Activated CD4-positive, alpha-beta T cell treated with anti-CD3 and anti-CD28 coated beads for 24 hours (primary cell): Measurements from ENCODE around the gene GRM7.

ENCODE experiments used
- DNase-seq, 2 donors: peaks; one replicate each; pipeline ENCODE4 v3.0.0-alpha.2; 2020; ENCODE audit warnings: low read depth in 2 of 2

GRM7 gene

DNA sequence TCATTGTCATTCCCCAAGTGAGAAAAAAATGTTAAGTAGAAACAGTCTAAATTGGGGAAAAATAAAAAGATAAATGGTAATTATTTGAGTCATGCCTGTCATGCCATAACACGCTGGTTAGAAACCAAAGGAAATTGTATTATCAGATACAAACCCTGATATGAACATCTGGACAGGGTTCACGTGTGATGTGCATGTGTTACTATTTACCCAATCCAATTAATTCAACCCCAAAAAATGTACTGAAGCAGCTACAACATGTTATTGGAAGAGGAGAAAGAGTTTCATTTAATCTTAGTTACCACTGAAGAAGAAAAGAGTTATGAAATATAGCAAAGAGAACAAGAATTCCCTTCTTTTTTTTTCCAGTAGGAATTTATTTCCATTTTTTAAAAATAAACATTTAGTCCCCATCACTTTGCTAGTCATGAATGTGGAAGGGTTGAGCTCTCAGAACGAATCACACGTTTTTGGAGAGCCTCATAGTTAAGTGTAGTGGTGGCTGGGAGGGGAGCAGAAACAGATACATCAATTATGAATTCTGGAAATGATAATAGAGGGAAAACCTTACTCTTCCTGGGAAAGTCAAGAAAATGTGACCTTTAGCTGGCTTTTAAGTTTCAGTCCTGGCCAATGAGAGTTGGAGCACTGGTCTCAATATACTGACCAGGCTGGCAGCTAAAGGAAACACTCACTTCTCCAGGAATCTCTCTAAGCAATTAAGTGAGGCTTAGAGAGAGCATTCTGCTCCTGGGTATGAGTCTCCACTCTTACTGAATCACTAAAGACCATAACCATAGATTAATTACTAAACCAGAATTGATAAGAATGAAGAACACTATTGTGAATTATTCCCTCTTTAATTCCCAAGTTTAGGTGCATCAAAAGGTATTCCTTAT lies 796.5 kb downstream of the GRM7 start:
- no peak for DNase-seq

DNA sequence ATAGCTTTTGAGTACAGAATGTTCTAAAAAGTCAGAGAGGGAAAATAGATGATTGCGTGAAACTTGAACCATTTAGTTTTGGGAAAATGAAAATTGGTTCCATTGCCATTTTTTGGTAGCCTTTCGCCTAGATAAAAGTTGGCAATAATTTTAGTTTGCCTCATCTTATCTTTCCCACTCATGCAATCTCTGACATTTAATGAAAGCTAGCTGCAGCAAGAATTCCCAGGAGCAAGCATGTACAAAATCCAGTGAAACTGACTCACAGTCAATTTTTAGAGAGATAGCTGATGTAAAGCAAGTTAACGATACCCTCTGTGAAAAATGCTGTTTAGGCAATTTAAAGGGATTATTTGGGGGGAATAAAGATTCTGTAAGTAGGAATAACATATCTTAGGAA lies 797.4 kb downstream of the GRM7 start:
- no peak for DNase-seq

DNA sequence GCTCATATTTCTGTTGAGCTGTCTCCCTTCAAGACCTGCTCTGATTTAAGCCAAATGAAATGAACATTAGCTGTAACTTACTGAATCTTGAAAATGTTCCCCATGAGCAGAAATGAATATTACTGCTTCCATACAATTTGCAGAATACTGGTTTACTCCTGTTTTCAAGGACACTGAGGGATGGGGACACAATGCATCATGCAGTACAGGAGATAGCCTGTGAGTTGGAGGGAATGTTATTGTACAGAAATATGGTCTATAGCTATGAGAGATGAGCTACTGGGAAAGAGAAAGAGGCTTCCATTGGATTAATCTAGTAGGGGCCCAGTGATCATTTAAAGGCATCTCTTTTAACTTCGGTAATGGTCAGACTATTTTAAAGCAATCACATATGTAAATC lies 798.2 kb downstream of the GRM7 start:
- no peak for DNase-seq

DNA sequence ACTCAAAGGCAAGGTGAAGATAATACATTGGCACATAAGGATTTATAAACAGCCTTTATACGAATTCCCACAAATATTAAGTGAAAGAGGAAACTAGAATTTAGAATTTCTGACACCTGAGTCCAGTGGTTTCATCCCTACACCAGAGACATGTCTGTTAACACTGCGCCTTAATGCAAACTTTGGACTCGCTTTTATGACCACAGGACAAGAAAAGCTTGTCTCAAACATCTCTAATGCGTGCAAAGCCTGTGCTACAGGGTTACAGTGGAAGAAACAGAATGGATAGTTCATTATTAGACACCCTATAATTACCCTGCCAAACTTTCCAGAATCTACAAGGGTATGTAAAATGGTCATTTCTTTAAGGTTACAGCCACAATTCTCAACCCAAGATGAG lies 802.9 kb downstream of the GRM7 start:
- DNase-seq, result no peak

DNA sequence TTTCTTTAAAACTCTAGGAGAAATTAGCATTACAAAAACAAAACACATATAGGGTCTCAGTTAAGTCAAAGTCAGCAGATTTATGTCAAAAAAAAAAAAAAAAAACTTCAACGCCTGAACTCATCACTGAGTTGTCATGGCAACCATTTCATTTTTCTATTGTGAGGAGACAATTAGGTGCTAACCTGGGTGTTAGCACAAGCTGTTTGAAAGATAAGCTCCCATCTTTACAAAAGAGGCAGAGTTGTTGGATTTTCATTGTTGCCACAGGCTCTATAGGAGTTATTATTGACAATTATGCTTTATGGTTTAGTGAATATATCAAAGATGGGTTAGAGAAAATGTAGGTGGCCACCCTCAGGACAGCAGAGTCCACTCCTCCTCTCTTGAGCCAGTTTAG lies 806.9 kb downstream of the GRM7 start:
- DNase-seq, result no peak

DNA sequence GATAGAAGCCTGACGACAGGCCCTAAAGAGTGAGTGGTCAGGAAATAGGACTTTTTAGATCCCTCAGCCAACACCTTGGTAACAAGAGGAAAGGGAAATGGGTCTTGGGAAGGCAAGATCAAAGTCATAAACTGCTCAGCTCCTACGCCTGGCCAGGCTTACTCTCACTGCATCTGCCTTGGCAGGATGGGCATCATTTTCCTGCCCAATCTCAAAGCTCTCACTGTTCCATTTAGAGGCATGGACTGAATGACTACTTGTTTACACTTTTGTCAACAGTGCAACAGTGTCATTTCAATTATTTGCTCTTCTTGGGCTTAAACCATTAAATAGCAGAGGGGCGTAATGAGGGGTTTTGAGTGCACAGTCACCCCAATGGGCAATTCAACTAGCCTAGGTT lies 808.7 kb downstream of the GRM7 start:
- DNase-seq, result no peak

DNA sequence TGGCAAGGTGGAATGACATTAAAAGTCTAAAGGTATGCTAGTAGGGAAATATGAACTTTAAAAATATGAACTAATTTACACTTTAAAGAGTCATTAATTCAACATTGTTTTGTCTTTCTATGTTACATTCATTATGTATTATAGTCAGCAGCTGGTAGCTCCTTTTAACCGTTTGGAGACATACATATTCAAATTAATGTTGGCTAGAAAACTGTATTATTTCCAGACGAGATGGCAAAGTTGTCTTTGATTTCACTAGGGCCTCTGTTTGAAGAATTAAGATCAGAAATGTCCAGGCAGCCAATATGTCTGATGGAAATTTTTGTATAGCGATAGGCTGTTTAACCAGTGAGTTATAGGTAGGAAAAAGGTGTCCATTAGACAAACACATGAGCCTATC lies 817.6 kb downstream of the GRM7 start:
- DNase-seq, result no peak

DNA sequence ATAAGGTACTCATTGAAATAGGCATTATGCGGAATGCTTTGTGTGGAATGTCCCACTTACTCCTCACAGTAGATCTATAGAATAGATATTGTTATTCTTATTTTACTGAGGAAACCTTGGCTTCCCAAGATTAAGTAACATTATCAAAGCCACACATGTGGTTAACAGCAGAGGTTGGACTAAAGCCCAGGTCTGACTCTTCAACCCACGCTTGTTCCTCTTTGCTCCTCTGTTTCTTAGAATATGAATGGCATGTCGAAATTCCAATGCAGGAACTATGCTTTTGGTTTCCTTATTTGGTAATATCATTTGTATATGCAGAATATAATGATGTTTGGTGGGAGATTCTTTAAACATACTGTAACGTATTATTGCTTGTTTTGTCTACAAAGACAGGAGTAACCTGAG lies 821.9 kb downstream of the GRM7 start:
- no peak for DNase-seq

DNA sequence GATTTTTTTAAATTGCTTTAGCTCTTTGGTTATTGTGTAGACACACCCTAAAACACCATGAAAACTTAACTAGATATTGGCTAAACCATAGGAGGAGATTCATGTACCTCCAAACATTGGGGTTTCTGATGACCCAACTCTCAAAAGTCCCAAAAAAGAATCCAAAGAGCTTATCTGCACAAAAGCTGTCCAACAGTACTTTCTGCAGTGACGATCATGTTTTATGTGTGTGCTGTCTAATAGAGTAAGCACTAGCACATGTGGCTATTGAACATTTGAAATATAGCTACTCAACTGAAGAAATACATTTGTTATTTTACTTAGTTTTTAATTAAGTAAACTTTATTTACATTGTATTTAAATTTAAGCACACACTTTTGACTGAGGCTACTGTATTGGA lies 822.5 kb downstream of the GRM7 start:
- no peak for DNase-seq

DNA sequence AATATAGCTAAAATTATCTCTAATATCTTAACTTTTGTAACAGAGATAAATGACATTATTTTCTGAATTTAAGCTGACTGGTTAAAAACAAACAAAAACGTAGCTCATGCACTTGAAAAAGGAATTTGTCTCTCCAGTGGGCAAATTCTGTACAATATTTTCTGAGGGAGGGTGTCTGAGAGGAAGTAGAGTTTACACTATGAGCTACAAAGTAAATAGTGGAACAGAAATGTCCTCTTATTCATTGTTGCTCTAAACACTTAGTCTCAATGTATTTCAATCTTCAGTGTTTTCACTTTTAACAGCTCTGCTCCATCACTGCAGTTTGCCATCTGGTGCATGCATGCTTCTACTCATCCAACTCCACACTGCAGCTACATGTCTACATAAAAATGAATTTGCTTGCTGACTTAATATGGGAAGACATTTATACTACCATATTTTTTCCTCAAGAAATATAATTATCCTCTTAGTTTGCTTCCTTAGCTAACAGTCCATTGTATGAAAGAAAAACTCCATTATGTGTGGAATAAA lies 823.3 kb downstream of the GRM7 start:
- no peak for DNase-seq

DNA sequence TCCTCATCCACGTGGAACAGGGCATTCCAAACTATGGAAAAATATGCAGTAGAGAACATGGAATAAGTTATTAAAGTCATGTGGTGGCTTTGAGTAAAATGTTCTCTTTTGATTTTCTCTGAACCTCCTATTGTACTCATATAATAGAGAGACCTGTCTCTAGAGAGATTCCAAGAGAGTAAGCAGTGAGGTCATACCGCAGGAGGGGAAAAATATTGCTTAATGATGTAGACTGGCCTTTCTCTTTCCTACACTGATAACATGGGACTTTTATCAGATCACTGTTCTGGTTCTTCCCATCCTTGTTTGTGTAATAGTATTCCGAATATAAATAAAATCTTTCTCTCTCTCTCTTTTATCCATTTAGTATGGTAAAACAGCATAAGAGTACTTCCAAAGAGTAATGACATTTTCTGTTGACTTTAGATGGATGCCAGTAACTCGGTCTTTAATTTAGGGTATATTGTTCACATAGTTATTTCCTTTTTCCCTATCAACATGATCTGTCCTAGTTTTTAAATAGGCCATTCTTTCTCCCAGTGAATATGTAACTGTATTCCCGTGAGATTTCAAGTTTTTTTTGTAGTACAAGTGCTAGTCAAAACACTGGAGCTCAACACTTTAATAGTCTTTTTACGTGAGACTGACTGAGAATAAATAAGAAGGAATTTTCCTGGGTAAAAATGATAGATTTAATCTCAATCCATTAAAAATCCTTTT lies 826.7 kb downstream of the GRM7 start:
- DNase-seq, result no peak

DNA sequence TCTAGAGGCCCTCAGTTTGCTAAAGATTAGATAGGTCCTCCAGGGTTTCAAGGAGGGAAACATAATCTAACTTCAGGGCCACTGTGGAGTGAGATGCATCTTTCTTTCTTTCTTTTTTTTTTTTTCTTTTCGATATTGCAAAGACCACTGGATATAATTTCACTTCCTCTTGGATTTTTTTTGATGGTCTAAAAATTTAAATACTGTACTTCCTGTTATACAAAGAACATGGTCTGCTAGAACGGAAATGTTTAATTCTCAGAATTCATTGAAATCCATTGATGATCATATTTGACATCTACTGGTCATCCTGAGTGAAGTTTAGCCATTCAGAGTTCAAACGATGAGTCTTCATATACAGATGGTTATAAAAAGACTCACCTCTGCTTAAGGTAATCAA lies 832.0 kb downstream of the GRM7 start:
- no peak for DNase-seq

DNA sequence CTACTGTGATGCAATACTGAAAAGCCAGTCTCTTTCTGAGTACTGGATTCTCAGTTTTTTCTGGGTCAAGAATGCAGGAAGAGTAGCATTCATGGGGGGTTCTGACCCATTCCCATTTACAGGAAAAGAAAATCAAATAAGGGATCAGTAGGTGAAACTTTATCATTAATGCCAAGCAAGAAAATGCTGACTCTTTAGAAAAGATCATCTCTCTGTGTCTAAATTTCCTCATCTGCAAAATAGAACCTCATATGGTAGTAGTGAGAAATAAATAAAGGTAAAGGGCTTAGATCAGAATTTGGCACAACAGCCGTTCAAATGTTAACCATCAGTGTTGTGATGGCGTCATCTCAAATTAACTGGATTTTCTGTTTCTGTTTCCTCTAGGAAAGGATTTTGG lies 833.1 kb downstream of the GRM7 start:
- no peak for DNase-seq

DNA sequence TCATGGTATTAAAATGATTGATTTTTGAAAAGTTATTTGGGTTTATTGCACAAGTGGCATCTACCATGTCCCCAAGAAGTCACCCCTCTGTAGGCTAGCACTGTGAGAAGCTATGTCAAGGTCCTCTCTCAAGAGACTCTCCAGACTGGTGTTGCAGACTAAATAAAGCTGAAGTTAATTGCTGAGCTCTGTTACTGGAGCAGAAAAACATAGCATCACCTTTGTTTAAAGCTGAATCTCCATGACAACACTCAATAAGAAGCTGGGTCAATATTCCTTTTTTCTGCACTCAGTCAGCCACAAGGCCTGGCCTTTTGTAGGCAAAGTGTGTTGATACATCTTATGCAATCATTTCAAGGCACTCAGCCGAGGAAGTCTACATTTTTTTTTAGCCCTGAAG lies 834.1 kb downstream of the GRM7 start:
- no peak for DNase-seq

DNA sequence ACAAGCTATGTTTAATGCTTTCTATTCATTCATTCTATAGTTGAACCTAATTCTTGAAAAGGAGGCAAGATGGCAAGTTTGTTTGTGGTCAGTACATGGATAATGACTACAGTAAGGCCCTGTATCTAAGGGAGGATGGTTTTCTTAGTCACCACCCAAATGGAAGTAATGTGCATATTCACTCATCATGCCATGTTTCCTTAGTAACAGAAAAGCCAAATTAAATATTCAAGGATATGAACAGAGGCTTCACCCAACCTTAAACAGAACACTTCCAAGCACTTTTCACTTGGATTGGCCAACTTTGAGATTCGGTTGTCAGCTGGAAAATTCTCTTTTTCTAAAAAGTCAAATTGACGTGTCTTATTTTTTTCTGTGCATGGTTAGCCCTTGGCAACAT lies 835.4 kb downstream of the GRM7 start:
- no peak for DNase-seq

DNA sequence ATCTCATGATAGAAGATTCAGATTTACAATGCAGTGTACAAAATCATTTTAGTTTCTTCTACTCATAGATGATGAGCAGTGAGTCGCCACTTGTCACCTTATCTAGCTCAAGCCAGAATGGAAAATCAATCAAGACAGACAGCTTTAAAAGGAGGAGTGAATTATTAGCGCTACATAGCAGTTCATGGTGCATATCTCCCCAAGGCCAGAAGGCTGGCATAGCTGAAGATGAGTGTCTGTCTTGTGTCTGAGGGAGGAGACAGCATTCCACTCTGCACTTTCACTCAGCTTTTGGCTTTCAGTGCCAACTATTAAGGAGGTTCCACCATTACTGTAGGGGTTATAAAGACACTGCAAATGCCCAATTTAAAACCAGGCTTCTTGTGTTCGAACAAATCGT lies 836.6 kb downstream of the GRM7 start:
- no peak for DNase-seq

DNA sequence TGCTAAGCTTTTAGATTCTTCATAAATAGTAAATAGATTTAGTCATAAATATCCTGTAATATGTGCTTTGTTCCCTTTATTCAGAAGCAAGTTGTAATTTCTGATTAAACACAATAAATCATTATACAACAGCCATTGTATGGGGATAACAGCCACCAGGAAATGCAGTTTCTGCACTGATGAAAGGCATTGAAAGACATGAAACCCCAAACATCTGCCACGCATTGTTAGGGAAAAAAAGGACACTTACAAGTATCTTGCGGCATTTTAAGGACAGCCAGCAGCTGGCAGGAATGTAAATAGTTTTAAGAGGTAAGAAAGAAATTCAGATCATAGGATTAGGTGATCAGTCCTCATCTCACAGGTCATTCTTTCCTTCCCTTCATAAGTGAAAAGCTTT lies 839.6 kb downstream of the GRM7 start:
- no peak for DNase-seq

DNA sequence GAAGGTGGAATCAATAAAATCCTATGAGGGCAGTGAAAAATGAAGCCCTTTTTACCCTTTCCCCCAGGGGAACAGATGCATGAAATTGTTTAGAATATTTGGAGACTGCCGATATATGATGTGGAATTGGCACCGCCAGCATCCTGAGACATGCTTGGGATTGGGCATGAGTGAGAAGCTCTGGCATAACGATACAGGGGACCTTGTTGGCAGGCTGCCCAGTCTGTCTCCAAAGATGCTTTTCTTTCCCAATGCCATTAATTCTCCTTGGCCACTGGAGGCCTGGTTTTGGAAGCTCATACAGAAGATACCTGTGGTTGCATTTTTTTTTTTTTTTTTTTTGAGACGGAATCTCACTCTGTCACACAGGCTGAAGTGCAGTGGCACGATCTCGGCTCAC lies 840.1 kb downstream of the GRM7 start:
- no peak for DNase-seq

DNA sequence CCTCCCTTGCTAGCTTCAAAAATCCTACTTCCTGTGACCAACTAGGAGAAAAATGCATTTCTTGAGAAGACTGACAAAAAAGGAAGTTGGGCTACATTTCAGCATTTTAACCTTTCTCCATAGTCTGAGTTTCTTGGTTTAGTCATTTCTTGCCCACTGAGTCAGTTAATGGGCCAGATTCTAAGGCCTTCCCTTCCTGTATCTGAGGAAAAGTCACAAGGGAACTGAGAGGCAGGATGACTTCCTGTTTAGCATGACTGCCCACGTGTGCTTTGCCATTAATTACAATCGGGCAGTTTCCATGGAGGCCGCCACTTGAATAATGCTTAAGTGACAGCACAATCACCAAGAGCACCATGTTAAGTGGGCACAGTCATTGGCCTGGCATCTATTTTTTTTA lies 846.3 kb downstream of the GRM7 start:
- DNase-seq, result no peak

DNA sequence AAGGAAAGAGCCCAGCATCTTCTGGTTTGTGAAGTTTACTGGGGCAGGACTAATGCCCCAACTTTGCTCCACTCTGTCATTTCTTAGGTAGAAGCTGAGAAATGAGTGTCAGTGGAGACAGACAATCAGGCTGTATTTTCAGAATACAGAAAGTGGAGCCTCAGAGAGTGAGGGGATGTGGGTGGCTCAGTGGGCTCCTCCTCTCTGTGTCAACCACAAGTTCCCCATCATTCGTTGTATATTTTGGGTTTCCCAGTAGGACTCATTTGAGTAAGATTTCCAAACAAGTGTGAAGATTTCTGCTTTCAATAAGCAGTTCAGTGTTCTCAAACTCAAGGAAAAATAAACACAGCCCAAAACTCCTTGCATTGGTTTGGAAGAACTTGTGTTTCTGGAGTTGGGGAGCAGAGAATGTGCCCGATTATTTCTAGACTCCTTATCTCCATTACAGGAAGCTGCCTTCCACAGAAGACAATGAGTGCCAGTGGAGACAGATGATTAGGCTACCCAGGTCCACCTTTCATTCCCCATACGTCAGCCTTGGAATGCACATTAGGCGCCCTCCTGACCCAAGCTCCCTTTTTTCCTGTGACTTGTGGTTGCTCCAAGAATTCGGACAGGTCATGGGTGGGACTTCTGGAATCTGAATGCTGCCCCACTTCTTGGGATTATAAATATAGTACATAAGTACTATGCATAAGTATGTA lies 848.6 kb downstream of the GRM7 start:
- DNase-seq, result no peak

DNA sequence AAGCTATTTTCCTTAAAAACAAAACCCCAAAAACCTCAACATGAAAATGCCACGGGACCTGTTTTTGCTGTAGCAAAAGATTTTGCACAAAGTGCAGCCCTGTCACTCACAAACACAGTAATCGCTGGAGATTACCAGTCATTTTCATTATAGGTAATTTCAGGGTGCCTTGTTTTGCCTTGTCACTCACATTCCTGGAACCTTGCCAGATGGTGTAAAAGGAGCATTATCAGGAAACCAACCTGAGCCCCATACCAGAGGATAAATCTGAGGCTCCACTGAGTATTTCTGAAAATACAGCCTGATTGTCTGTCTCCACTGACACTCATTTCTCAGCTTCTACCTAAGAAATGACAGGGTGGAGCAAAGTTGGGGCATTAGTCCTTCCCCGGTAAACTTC lies 849.4 kb downstream of the GRM7 start:
- no peak for DNase-seq

DNA sequence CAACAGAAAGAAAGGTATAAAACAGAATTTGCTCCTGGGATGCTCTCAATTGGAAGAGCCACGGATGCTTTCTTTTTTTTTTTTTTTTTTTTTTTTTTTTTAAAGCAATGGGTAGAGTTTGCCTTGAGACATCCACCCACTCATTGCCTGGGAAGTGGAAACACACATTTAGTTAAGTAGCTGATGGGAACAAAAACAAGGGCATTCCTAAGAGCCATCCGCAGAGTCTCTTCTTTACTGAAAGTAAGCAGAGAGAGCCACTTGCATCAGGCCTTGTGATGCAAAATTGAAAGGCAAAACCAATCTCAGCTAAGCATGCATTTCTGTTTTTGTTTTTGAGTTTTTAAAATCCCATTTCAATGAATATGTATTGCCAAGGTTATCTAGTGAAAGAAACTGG lies 852.8 kb downstream of the GRM7 start:
- no peak for DNase-seq
